HG03103 (cell line): Measurements from ENCODE around the gene PTPRM.
"Not testable (repeated sequence)": the region's sequence is repeated elsewhere in the genome, so short reads cannot be mapped to it uniquely, and the experiment has no call there.

Source experiments
- ATAC-seq: cut with Tn5 transposase; IDR thresholded peaks from one replicate; pipeline ENCODE4 v1.9.1; 2021; ENCODE audit warnings: low read depth; ENCODE audit not compliant: unreplicated experiment

The PTPRM gene

DNA sequence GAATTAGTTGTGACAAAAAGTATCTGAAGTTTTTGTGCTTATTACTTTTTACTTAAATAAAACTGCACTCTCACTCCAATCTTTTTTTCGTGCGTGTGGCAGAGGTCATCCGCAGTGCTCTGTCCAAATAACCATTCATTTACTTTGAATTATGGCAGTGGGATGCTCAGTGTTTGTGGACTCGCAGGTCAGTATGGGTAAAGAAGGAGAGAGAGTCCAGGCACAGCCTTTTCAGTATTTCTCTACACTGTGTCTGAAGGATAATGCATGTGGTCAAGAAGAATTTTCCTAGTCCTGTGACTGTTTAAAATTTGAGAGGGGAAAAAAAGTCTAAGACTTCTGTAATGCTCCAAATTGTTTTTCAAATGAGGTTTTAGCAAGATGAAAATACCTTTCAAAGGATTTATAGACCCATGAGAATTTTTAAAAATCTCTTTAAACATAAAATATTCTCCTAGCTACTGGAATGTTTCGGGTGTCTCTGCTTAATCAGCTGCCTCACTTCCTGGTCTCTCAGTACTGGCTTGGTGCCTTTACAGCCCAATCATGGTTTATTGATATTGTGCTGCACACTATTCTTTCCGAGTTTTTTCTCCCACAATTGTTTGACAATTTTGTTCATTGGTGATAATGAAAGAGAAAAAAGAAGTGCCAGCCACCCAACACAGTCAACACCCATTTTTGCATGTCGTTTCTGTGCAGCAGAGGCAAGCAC, 453.2 kb downstream of the PTPRM start:
- ATAC-seq: no peak

DNA sequence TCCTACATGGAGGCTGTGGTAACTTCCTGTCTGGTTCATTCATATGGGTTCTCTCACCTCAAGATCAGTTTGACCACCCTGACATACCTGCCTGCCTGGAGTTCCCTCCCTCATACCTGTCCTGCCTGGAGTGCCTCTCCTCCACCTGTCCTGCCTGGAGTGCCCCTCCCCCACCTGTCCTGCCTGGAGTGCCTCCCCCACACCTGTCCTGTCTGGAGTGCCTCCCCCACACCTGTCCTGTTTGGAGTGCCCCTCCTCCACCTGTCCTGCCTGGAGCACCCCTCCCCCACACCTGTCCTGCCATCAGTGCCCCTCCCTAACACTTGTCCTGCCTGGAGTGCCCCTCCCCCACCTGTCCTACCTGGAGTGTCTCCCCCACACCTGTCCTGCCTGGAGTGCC, 461.9 kb downstream of the PTPRM start:
- ATAC-seq: no peak

DNA sequence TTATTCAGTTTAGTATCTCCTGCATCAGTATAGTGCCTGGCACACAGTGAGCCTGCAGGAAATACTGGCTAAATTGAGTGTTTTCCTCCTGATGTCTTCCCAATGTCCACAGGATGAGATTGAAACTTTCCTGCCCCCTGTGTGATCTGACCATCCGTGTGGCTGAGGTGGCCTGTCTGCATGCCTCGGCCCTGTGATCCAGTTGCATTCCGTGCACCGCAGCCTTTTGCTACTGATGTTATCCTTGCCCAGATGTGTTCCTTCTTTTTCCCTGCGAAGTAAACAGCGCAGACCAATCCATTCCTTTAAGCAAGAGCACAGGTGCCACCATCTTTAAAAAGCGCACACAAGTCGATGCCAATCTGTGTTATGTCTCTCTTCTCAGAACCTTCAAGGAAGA, 462.6 kb downstream of the PTPRM start:
- ATAC-seq: no peak

DNA sequence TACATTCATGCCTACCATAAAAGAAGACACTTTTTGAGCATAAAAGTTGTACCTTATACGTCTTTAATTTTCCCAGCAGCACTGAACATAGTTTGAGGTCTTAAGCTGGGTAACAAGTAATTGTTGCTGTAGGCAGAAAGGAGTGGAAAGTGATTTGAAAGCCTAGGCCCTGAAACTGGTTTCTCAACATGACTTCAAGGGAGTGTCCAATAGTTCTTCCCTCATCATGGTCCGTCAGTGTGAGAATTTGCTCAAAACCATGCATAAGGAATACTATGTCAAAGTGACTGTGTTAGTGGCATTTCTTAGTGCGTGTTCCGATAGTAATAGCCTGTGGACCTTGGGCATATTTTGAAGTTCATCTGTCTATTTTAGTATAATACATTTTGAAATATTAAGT, 463.1 kb downstream of the PTPRM start:
- ATAC-seq: no peak

DNA sequence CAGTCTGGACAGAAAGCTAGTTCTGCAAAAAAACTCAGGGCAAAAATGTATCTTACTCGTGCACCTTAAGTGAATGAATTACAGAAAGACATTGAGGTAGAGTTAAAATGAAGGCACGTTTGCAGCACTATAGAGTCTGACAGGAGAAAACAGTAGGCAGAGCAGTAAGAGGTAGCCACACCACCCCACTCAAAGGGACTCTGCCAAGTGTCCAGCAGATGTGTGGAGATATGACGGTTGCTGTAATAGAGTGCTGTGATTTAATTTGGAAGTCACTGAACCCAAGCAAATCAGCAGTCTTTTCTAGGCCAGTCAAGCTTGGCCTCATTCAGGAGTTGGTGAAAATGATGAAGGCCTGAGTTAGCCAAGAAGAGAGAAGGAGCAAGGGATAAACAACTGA, 464.4 kb downstream of the PTPRM start:
- no peak for ATAC-seq

DNA sequence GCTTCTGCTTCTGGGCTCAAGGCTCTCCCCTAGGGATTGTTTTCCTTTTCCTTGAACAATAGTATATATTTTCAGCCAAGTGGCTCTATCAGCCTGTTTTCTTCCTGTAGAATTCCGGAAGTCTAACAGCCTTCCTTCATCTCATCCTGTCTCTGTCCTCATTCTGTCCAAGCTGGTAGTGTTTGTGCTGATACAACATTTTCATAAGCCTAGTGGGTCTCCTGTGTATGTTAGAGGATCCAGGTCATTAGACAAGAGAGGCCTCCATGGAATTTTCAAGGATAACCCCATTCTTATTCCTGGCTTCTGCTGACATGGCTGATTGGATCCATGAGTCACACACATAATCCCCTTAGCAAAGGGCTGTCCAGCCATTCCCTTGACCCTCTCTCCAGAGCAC, 467.6 kb downstream of the PTPRM start:
- no peak for ATAC-seq

DNA sequence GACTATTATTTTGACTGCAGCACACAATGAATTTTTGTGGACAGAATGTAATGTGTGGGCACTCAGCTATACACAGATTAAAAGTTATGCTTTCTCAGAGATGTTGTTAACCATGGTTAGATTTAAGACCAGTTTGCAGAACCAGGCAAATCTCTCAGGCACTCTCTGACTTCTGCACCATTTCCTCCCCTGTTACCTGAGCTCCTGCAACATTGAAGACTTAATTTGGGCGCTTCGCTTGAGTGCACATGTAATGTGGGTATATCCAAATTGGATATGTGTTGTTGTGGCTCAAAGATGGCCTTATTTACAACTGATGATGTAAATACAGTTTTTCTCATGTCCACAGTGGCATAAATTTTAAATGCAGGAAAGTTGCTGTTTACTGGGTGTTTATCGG, 469.4 kb downstream of the PTPRM start:
- ATAC-seq: no peak

DNA sequence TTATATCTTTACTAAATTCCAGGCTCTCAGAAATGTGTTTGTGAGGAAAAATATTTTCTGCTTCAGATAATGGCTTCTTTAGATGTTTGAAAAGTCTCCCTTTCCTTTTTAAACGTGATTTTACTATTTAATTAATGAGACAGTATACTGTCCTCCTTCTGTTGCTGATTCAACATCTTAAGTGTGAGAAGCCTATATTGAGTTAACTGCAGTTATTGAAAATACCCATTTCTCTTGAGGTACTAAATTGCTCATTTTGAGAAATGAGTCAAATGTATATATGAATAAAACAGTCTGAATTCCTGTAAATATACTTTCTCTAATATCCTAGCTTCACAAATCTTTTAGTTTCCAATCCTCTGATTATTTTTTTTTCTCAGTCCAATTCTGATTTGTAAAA, 470.2 kb downstream of the PTPRM start:
- no peak for ATAC-seq

DNA sequence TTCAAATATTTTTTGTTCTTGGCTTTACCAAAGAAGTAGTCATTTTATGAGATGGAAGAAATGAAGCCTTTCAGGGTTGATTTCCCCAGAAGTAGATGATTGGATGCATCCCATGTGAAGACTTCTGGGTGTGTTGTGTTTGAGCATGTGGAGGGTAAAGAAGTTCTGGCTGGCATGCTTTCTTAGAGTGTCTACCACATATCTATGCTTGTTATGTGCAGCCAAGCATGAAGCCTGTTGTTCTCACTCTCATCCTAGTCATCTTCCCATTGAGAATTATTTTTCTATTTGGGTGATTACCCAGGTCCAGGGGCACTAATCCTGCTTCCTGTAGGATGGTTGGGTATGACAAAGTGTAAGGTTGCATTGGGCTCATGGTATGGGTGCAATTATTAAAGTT, 472.9 kb downstream of the PTPRM start:
- no peak for ATAC-seq

DNA sequence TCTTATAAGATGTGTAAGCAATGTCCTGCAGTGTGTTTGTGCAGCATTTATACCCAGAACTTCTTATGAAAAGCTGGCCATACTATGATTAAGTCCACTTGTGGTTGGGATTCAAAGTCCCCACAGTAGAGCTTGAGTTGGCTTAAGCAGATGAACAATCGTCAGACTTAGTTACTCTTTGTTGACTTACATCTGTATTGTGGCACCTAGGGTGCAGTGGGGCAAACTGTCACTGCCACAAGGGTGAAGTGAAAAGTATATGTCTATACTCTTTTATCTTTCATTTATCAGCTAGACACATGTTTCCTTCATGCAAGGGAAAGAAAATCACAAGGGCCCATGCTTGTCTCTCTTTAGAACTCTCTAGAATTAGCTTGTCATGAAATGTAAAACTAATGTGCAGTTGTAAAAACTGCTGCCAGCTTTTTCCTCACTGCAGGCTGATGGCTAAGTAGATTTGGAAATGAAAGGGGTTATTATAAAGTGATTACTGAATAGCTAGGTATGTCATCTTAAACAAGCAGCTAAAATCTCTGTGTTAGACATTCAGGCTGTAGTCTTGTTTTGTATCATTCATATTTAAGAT, 474.5 kb downstream of the PTPRM start:
- no peak for ATAC-seq

DNA sequence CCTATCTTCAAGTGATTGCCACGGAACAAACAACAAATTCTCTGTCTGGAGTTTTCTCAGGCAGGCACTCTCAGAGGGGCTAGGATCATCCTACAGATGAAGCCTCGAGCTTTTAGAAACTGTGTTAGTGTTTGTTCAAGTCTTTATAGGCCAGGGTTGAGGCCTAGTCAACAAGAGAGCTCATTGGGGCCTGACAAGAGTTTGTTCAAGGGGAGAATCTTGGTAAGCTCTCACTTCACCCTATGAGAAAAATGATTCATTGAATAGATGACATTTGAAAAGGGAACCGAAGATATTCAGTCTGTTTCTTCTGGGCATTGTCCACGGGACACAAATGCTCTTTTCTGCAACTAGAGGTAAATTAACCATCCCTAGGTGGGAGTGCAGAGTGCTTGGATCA, 476.9 kb downstream of the PTPRM start:
- no peak for ATAC-seq

DNA sequence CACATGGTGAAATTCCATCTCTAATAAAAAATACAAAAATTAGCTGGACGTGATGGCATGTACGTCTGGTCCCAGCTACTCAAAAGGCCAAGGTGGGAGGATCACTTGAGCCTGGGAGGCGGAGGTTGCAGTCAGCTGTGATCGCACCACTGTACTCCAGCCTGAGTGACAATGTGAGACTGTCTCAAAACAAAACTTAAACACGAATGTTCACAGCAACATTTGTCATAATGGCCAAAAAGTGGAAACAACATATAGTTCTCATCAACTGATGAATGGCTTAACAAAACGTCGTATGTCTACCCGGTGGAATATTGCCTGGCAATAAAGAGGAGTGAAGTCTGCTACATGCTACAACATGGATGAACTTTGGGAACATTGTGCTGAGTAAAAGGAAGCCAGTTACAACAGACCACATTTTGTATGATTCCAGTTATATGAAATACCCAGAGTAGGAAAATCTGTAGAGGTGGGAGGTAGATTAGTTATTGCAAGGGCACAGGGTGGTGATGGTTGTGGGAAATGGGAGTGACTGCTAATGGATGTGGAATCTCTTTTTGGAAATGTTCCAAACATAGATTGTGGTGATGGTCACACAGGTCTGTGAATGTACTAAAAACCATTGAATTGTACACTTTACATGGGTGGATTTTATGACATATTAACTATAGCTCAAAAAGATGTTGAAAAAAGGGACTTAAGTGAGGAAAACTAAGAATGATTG, 478.2 kb downstream of the PTPRM start:
- ATAC-seq: no peak

DNA sequence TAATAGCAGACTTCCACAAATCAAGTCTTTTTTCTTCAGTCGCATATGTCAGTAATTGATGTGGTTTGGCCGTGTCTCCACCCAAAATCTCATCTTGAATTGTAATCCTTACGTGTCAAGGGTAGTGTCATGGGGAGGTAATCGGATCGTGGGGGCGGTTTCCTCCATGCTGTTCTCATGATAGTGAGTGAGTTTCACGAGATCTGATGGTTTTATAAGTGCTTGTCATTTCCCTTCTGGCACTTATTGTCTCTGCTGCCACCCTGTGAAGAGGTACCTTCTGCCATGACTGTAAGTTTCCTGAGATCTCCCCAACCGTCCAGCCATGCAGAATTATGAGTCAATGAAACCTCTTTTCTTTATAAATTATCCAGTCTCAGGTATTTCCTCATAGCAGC, 478.8 kb downstream of the PTPRM start:
- ATAC-seq: no peak

DNA sequence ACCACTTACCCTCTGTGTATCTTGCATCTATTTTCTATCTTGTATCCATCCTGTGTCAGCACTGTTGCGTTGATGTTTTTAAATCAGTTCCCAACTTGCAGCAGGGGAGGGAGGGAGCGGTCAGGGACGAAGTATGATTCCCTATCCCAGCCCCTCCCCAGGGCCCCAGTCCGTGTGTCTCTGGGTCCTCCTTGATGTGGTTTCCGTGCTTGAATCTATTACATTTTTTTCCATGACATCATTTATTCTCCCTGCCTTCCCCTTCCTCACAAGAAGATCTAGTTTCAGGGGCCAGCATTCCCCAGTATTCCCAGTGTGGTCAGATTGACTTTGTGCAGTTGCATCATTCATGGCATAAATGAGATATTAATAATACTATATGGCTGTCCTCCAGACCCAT, 479.3 kb downstream of the PTPRM start:
- ATAC-seq: no peak

DNA sequence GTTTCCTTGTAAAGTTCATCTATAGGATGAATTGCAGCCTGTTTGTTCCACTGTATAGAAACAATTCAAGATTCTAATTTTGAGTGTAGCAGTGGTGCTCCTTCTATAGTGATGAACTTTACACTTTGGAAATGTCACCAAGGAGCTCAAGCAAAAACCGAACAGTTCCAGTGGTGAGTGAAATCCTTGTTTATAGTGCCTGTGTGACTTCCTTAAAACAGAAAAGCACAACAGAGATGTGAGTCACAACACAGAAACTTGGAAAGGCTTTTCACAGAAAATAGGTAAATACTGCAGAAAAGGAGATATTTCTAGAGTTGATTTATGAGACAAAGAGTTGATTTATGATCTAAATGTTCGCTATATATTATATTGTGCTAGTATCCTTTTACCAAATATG, 482.0 kb downstream of the PTPRM start:
- no peak for ATAC-seq

DNA sequence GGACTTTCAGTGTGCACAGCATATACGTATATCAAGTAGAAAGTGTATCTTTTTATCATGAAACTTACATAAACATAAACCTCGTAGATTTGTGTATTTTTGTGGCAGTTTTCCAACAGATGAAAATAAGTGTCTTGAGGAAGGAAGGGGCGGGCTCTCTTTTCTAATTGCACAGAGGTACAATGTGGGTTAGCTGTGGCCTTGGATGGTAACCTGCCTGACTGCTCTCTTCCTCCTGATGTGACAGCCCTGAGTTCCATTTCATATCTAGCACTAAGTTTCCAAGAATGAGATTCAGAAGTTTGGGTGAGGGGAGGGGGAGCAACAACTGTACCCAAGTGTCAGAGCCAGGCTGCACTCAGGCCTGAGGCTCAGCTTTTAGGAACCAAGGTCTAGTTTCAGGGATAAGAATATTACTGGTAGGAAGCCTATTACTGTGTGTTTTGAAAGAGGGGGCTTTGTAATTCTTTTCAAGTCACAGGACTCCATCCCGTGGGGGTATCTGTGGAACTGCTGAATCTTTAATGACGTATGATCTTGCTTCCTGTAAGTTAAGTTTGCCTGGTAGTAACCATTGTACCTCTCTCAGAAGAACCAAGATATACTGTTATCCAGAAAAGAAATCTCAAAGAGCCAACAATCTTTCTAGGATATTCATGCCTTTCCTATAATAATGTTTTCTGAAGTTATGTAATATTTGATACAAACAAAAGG, 483.7 kb downstream of the PTPRM start:
- ATAC-seq: no peak

DNA sequence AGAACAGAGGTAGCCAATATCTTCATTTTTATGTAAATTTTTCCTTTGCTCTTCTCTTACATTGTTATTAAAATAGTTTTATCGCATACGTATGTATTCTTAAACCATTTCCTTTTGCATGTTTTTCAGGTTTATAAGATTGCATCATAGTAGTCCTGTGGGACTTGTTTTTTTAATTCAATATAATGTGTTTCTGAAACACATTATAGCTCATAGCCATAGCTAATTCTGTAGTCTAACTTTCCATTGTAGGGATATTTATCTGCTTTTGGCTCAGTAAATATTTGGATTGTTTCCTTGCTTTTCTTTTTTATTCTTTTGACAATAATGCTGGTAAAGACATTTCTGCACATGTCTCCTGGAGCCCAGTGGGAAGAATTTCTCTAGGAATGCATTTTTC, 484.3 kb downstream of the PTPRM start:
- no peak for ATAC-seq

DNA sequence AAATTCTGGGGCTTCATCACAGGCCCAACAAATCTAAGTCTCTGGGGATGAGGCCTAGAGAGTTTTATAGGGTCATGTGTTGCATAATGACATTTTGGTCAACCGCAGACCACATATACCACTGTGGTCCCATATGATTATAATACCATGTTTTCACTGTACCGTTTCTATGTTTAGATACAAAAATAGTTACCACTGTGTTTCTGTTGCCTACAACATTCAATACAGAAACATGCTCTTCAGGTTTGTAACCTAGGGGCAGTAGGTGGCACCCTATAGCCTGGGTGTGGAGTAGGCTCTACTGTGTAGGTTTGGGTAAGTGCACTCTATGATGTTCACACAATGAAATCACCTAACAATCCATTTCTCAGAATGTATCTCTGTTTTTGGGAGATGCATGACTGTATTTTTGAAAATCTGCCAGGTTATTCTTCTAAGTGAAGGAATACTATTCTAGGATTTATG, 485.2 kb downstream of the PTPRM start:
- ATAC-seq: no peak

DNA sequence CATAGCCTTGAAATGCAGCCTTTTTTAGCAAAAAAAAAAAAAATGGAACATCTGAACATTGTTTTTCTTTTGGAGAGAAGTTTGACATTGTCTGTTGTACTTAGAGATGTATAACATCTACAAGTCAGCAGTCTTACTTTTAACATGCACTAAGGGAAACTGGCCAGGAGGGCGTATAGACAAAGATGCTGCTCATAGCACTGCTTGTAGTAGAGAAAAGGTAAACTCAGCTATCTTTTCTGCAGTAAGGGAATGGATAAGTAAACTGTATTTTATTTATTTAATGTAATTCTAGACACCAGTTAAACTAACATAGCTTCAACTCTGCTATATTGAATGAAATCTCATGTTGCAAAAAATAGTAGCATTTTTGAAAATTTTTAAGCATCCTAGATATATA, 489.6 kb downstream of the PTPRM start:
- ATAC-seq: no peak

DNA sequence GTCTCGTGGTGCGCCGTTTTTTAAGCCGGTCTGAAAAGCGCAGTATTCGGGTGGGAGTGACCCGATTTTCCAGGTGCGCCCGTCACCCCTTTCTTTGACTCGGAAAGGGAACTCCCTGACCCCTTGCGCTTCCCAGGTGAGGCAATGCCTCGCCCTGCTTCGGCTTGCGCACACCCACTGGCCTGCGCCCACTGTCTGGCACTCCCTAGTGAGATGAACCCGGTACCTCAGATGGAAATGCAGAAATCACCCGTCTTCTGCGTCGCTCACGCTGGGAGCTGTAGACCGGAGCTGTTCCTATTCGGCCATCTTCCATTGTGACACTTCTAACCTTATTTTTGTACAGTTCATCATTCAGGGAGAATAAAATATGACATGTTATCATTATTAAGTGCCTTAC, 496.0 kb downstream of the PTPRM start:
- not testable (repeated sequence) for ATAC-seq

DNA sequence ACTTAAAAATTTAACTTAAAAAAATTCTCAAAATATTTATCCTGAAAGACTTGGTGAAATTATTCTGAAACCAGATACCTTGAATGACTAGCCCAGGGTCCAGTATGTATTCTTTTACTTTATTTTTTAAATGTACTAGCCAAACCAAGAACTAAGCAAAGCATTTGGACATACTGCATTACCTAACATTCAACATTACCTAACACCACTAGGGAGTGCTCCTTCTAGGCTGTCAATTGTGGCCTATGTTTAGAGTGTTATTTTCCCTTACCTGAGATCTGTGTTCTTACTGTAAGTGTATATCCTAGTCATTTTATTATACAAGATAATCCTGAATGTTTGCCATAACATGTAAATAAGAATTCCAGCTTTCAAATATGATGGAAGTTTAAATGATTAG, 496.6 kb downstream of the PTPRM start:
- ATAC-seq: no peak
